Fibroblast of skin of left biceps (primary cell): ENCODE results near the gene MRGPRX3.

Experiments
- DNase-seq, 2 experiments: peaks; one replicate each; pipeline ENCODE4 v3.0.0-alpha.2; 2013; ENCODE audit warnings: low read depth in 2 of 2

Gene MRGPRX3

GRCh38 chr11:18168372-18168771 is 36.0 kb downstream of the MRGPRX3 start:
- DNase-seq, result no peak

GRCh38 chr11:18171377-18172000 is 39.1 kb downstream of the MRGPRX3 start:
- DNase-seq, result no peak

- no peak for DNase-seq
Measured at GRCh38 chr11:18172666-18173065, 40.3 kb downstream of the MRGPRX3 start, which contains the start of gene MRGPRX4. Gene MRGPRX4 (plus strand): TSS chr11:18172837. CDS start chr11:18173257, 420 bp downstream.

- no peak for DNase-seq
Measured at GRCh38 chr11:18173225-18173866, 41.0 kb downstream of the MRGPRX3 start.
